ENCODE data around the gene XRCC3.
A peak's percentile ranks its signal among the peaks of the same experiment; 100 is the strongest.

The XRCC3 gene

GRCh38 chr14:103721334-103722120 lies 6.3 kb upstream of the XRCC3 start (continued):
- TF ChIP-seq ZNF513 (tag by site-specific recombination; IDR thresholded peaks at IDR 0.05): no peak
- no peak for TF ChIP-seq ZNF157 (tag by site-specific recombination; IDR thresholded peaks at IDR 0.05)
- TF ChIP-seq ZNF639 (tag by site-specific recombination; IDR thresholded peaks at IDR 0.05): no peak
- peak; percentile 79; the same call in 1 of the 2 replicates for TF ChIP-seq EGR2 (tag by site-specific recombination; IDR thresholded peaks at IDR 0.05; ENCODE audit: low read depth)
- TF ChIP-seq WT1 (tag by site-specific recombination; IDR thresholded peaks at IDR 0.05): no peak
- TF ChIP-seq, protein P1, sequence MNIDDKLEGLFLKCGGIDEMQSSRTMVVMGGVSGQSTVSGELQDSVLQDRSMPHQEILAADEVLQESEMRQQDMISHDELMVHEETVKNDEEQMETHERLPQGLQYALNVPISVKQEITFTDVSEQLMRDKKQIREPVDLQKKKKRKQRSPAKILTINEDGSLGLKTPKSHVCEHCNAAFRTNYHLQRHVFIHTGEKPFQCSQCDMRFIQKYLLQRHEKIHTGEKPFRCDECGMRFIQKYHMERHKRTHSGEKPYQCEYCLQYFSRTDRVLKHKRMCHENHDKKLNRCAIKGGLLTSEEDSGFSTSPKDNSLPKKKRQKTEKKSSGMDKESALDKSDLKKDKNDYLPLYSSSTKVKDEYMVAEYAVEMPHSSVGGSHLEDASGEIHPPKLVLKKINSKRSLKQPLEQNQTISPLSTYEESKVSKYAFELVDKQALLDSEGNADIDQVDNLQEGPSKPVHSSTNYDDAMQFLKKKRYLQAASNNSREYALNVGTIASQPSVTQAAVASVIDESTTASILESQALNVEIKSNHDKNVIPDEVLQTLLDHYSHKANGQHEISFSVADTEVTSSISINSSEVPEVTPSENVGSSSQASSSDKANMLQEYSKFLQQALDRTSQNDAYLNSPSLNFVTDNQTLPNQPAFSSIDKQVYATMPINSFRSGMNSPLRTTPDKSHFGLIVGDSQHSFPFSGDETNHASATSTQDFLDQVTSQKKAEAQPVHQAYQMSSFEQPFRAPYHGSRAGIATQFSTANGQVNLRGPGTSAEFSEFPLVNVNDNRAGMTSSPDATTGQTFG (tag by site-specific recombination; IDR thresholded peaks at IDR 0.05; ENCODE audit: borderline replicate concordance): no peak
- no peak for TF ChIP-seq ZNF121 (tag by site-specific recombination; IDR thresholded peaks at IDR 0.05)
- no peak for TF ChIP-seq ZNF664 (tag by site-specific recombination; IDR thresholded peaks at IDR 0.05)
- no peak for TF ChIP-seq ZNF548 (tag by site-specific recombination; IDR thresholded peaks at IDR 0.05)
- TF ChIP-seq SP3 (tag by site-specific recombination; IDR thresholded peaks at IDR 0.05): no peak
- TF ChIP-seq ZNF600 (tag by site-specific recombination; IDR thresholded peaks at IDR 0.05): peak; percentile 65

GRCh38 chr14:103719751-103720150 lies 4.5 kb upstream of the XRCC3 start:
- Histone ChIP-seq H3K9me3 (ENCODE audit: control insufficient read depth, insufficient read depth, low read depth, low read length) (no peaks in the 10 kb centered on the region), H3K27ac (ENCODE audit: extremely low read depth, low read depth, low read length) (no peak overlapping the region), H3K4me1 (ENCODE audit: control insufficient read depth, insufficient read depth, low read length) (peaks cover 8% of the 10 kb centered on the region), H3K36me3 (ENCODE audit: control insufficient read depth in 2 of 2, insufficient read depth in 1 of 2, low read length in 2 of 2) (peaks cover 3 to 7% of the 10 kb centered on the region in 2 experiments; a peak in 2 of 3 replicates), H3K4me3 (ENCODE audit: low read depth, low read length) (no peak overlapping the region)
- ChIA-PET CTCF (interaction anchor here (0.6 kb wide), 1 partner anchor 108 kb away, joined by 3 read pairs; no protein-coding TSS in a partner anchor), POLR2A (interaction anchor here (1.4 kb wide), 1 partner anchor 13 kb away, joined by 3 read pairs; no protein-coding TSS in a partner anchor)
- peak; percentile 47; the same call in 1 of the 2 replicates for TF ChIP-seq ZIC2 (tag by site-specific recombination; IDR thresholded peaks at IDR 0.05)
- TF ChIP-seq SCRT2 (tag by site-specific recombination; IDR thresholded peaks at IDR 0.05): 0 out of 2 replicates have a peak, but pooled peaks have one; percentile 4
- TF ChIP-seq ZNF629 (tag by site-specific recombination; IDR thresholded peaks at IDR 0.05): no peak
- TF ChIP-seq WT1 (tag by site-specific recombination; IDR thresholded peaks at IDR 0.05): no peak
- TF ChIP-seq, protein P2, sequence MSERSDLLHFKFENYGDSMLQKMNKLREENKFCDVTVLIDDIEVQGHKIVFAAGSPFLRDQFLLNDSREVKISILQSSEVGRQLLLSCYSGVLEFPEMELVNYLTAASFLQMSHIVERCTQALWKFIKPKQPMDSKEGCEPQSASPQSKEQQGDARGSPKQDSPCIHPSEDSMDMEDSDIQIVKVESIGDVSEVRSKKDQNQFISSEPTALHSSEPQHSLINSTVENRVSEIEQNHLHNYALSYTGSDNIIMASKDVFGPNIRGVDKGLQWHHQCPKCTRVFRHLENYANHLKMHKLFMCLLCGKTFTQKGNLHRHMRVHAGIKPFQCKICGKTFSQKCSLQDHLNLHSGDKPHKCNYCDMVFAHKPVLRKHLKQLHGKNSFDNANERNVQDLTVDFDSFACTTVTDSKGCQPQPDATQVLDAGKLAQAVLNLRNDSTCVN (tag by site-specific recombination; optimal IDR thresholded peaks at IDR 0.05): no peak

GRCh38 chr14:103718572-103718971 lies 3.3 kb upstream of the XRCC3 start:
- POLR2A ChIA-PET: interaction anchor here (1.4 kb wide), 1 partner anchor 14 kb away, joined by 3 read pairs; no protein-coding TSS in a partner anchor
- CTCF ChIA-PET: no interaction called here
- TF ChIP-seq SP3 (tag by site-specific recombination; IDR thresholded peaks at IDR 0.05) (no peak), HOXD13 (CRISPR knock-in tag; IDR thresholded peaks at IDR 0.05; ENCODE audit: borderline replicate concordance) (no peak), ZSCAN23 (tag by site-specific recombination; IDR thresholded peaks at IDR 0.05) (no peak), MEIS1 (CRISPR knock-in tag; IDR thresholded peaks at IDR 0.05; ENCODE audit: borderline replicate concordance) (no peak), ZNF548 (tag by site-specific recombination; IDR thresholded peaks at IDR 0.05) (no peak), ZNF629 (tag by site-specific recombination; IDR thresholded peaks at IDR 0.05) (no peak), ZXDB (tag by site-specific recombination; IDR thresholded peaks at IDR 0.05) (no peak), ZFHX2 (tag by site-specific recombination; conservative IDR thresholded peaks at IDR 0.05) (peak; percentile 66), ZNF596 (tag by site-specific recombination; IDR thresholded peaks at IDR 0.05) (no peak), EGR2 (tag by site-specific recombination; IDR thresholded peaks at IDR 0.05; ENCODE audit: low read depth) (peak; percentile 70), ZNF133 (tag by site-specific recombination; IDR thresholded peaks at IDR 0.05) (no peak), ZNF626 (tag by site-specific recombination; IDR thresholded peaks at IDR 0.05) (no peak), ZNF585B (tag by site-specific recombination; IDR thresholded peaks at IDR 0.05) (no peak)
- TF ChIP-seq, protein P3, sequence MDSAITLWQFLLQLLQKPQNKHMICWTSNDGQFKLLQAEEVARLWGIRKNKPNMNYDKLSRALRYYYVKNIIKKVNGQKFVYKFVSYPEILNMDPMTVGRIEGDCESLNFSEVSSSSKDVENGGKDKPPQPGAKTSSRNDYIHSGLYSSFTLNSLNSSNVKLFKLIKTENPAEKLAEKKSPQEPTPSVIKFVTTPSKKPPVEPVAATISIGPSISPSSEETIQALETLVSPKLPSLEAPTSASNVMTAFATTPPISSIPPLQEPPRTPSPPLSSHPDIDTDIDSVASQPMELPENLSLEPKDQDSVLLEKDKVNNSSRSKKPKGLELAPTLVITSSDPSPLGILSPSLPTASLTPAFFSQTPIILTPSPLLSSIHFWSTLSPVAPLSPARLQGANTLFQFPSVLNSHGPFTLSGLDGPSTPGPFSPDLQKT (IDR thresholded peaks at IDR 0.05; ENCODE audit: borderline replicate concordance, low read depth, low read length): no peak
- Histone ChIP-seq H3K9me3 (ENCODE audit: control insufficient read depth, insufficient read depth, low read depth, low read length) (no peaks in the 10 kb centered on the region), H3K4me3 (ENCODE audit: low read depth, low read length) (no peak overlapping the region), H3K27ac (ENCODE audit: extremely low read depth, low read depth, low read length) (no peak overlapping the region), H3K4me1 (ENCODE audit: control insufficient read depth, insufficient read depth, low read length) (peaks cover 12% of the 10 kb centered on the region), H3K36me3 (ENCODE audit: control insufficient read depth in 2 of 2, insufficient read depth in 1 of 2, low read length in 2 of 2) (peaks cover 3 to 12% of the 10 kb centered on the region in 2 experiments; a peak in 2 of 3 replicates)

Data from HEK293 (cell line).